NCI-H1092 treated with DMSO at 0.1 percent for 48 hours (cell line): ENCODE results near the gene OXLD1.
A peak's percentile ranks its signal among the peaks of the same experiment; 100 is the strongest.

ENCODE experiments used
- DNase-seq: peaks from one replicate; lab custom pipeline; 2025; lab: John Stamatoyannopoulos, UW

OXLD1 gene

DNA sequence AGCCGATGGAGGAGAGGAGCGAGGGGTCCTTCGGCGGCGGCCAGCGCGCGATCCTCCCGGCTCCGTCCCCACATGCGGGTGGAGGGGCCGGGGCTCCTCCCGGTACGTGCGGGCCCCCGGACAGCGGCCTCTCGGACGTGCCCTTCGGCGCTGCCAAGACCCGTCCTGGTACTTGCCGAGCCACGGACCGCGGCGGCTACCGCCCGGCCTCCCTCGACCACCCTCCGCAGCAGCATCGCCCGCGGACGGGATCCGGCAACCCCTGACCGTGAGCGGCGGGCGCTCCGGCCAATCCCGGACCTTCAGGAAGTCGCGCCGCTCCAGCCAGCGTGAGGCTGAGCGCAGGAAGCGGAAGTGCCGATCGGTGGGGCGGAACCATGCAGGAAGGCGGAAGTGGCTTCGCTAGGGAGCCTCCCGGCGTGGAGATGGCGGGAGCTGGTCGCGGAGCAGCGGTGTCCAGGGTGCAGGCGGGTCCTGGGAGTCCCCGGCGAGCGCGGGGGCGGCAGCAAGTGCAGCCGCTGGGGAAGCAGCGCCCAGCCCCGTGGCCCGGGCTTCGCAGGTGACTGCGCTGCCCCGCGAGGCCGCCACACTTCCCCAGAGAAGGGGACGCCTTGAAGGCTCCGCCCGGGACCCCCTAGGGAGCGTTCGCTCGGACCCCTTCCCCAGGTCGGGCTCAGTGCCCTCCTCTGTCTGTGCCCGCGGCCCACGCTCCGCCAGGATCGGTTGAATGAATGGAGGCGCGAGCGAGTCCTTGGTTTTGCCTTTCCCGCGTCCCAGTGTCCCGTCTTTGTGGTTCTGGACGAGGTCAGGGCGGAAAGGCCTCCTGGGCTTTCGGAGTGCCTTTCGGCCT, at the start of gene OXLD1, which contains the start of gene CCDC137:
TSS of gene OXLD1 (minus strand) at position 264 of the 850 bp plus-strand sequence. CDS start at position 236, 28 bp downstream.
TSS of gene CCDC137 (plus strand) at position 396 of the 850 bp plus-strand sequence. CDS start at position 426, 30 bp downstream.
- DNase-seq: peak; percentile 94

DNA sequence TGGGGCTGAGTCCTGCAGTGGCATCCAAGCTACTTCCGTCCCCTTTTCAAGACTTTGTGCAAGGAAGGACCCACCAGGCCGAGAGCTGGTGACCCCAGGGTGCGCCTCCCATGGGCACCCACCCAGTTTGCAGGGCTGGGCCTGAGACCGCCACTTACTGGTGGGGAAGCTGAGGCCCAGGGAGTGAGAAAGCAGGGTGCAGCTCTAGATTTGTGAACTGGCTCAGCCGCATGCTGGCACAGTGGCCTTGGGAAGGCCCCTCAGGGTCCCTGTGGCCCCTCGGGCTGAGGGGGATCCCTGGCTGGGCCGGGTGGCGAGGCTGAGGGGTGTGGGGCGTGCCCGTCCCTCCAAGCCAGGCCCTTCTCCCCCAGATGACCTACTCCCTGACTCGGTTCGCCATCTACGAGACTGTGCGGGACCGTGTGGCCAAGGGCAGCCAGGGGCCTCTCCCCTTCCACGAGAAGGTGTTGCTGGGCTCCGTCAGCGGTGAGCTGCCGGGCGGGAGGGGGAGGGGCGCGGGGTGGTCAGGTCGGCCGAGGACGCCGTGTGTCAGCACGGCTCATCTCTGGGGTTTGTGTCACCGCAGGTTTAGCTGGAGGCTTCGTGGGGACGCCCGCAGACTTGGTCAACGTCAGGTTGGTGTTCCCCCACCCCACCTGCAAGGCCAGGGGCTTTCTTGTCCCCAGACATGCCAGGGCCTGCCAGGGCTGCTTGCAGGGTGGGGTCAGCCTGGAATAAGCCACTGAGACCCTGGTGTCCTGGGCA, 48.9 kb upstream of the OXLD1 start:
- no peak for DNase-seq

DNA sequence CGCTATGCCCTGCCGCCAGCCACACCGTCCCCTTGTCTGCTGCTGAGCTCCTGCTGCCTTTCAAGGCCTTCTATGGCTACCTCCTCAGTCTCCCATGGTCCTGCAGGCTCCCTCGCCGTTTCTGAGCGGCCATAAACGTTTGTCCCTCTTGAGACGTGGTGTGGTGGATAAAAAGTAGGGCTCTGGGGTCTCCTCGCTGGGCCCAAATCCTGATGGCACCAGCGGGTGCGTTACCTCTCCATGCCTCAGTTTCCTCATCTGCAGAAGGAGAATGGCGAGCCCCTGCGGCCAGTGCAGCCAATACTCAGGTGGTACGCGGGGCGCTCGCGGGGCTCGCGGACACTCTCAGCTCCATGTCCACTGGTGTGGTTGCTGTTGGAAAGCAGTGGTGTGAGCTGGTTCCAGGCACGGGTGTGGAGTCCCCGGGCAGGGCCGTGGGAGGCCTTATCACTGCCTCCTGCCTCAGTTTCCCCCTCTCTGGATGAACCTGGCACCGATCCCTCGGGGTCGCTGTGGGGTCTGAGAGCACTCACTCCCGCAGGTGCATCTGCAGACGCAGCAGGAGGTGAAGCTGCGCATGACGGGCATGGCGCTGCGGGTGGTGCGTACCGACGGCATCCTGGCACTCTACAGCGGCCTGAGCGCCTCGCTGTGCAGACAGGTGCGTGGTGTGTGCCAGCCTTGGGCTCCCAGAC, 48.2 kb upstream of the OXLD1 start:
- no peak for DNase-seq

DNA sequence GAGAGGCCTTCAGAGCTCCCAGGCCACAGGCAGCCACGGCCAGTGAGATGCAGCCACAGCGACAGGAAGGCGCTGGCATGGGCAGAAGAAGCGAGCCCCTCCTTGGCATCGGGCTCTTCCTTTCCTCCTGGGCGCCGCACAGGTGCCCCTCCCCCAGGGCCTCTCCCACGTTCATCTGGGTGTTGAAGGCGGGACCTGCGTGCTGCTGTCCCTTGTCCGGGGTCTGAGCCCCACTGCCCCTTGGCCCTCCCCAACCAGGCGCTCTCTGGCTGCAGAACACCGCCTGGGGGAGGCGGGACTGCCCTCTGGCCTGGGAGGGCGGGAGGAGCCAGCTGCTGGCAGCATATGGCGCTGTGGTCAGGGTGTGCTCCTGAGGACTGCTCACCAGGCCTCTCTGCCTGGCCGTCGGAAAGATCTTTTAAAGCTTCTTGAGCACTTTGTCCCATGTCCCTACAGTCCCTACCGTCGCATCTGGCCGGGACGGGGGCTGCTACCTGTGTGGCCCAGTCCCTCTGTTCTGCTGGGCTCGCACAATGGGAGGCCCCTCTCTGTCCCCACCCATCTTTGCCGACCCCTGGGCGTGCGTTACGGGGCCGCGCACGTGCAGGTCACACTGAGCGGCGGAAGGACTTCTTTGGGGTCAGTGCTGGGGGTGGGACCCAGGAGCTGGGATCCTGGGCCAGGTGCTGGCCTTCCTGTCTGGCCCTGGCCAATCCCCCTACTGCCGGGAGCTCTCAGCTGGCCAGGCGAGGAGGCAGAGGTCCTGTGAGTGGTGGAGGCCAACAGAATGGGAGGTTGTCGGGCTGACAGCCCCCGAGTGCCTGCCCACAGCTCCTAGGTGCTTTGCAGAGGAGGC, 47.4 kb upstream of the OXLD1 start:
- no peak for DNase-seq

DNA sequence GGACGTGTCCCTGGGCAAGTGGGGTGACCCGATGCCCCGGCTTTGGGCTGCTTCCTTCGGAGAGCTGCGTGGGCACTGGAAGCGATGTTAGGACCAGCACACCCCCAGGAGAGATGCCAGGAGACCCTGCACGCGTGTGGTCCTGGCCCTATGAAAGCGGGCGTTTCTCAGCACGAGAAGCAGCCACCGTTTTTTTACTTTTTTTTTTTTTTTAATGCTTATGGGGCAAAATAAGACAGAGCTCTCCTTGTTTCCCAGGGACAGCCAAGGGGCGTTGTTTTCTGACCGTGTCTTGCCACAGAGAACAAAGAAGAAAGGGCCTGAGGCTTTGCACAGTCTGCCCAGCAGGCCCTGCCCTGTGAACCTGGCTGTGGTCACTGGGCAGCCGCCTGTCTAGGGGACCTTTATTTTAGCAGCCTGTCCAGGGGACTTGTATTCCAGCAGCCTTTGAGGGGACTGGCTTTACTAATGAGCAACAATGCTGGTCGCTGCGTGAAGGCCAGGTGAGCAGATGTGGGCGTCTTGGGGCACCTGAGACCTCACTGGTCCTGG, 46.7 kb upstream of the OXLD1 start:
- DNase-seq: no peak

DNA sequence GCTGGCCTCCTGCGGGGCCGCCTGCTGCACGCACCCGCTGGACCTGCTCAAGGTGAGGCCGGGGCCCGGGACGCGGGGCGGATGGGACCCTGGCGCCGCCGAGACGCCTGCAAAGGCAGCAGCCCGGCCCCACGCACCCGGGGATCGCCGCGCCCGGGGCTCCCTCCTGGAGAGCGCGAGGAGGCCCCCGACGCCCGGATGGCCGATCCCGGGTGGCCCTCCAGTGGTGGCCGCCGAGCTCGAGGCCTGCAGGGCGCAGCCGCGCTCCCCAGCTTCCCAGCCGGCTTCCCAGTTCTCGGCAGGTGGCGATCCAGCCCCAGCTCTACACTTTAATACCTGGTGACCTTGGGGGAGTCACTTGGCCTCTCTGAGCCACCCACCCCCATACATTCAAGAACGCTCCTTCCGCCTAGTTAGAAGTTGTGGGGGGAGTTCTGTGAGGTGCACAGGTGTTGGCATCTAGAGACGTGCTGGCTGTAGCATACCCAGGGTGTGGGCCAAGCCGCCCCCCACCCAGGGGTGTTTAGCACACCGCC, 46.1 kb upstream of the OXLD1 start:
- no peak for DNase-seq

DNA sequence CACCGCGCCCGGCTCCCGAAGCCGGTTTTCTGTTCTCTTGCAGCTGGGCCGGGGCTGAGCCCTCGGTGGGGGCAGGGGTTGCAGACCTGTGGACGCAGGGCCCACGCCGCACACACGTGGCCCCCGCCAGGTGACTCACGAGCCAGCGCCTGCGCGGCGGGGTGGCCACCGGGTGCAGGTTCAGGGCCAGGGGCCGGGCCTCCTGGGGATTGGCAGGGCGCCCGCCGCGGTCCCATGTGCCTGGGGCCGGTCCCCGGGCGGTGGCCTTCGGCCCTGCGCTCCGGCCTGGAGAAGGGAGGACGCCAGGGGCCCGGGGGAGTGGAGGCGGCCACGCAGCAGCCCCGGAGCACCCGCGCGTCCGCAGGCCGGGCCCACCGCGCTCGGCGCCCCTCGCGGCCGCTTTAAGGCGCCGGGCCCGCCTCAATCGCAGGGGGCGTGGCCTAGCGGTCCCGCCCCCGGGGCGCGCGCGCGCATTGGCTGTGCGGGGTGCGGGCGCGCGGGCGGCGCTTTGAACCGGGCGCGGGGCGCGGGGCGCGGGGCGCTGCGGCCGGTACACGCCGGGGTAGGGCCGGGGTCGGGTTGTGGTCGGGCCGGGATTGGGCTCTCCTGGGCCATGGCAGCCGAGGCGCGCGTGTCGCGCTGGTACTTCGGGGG, 45.5 kb upstream of the OXLD1 start, which contains the start of gene SLC25A10:
TSS of gene SLC25A10 (plus strand) at position 471 of the 654 bp plus-strand sequence. CDS start at position 614, 143 bp downstream.
- DNase-seq: peak; percentile 68

DNA sequence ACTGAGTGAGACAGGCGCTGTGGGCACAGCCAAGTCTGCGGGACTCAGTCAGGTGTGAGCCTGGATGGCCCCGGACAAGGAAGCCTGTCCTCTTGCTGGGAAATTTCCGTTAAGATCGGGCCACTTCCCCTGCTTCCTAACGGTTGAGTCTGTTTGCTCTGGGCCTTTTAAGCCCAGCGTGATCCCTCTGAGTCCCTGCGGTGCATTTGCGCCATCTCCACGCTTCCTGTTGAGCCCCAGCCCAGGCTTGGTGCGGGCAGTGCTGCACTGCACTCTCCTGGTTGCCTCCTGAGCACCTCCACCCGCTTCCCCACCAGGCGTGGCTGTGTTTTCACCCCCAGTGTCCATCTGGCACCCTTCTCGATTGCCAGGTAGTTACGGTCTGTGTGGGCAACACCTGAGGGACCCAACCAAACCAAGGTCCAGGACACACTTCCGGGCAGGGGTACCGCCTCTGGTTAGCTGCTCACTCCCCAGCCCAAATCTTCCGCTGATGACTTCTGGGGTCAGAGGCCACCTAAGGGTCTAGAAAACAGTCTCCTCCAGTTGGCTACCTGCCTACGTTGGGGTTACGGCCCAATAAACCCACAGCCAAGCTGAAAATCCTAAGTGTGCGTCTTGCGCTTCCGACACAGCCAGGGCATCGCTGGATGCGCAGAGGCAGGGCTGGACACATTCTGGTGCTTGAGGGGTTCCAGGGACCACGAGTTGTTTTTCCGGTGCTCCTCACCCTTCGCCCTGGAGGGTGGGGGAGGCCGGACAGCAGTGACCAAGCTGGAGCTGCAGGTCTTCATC, 44.3 kb upstream of the OXLD1 start:
- peak; percentile 27 for DNase-seq

DNA sequence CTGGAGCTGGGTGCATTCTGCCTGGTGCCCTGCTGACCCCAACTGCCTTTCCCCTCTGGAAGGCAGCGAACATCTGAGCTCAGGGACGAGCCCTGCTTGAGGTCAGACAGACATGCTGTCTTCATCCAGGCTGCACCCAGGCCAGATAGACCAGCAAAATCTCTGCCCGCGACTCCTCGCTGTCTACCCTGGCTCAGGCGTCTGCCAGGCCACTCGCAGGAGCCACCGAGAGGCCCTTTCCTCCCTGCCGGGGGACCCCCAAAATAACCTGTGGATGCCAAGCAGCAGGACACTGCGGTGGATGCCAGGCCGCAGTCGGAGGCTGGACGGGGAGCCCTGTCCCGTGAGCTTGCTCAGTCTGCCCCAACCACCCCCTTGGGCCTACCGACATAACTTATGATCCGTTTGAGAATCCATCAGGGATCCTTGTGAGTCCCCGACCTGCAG, 42.4 kb upstream of the OXLD1 start:
- no peak for DNase-seq

DNA sequence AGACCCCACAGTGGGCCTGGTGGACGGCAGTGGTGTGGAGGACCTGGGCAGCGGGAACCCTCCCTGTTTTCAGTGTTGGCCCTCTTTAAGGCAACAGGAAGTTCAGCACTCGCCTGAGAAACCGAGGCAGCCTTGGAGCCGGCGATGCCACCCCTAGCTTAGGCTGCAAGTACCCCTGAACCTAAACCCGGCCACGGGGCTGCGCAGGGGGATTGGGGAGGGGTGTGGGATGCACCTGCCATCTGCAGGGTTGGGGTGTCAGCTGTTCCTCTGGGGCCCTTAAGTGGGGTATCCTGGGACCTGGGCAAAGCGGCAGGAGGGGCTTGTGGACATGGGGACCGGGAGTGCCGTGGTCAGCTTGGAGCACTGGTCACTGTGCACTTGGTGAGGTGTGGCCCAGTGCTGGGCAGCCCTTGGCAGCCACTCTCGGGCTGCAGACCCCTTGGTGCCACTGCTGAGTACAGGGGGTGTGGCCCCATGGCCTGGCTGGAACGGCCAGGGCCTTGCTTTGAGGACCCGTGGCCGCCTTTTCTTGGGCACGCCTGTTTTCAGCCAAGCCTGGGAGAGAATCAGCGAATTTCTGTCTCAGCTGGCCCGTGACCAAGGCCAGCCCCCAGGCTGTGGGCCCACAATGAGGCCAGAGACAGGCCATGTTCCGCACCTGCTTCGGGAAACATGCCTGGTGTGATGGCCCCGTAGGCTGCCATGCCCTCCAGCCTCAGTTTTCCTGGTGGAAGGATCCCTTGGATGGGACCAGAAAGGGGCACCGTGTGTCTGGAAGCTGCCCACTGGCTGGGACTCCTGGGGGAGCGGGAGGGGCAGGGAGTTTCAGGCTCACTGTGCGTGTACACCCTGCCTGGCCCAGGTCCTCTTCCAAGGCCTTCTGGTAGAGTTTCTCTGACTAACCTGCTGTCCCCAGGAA, 41.6 kb upstream of the OXLD1 start:
- DNase-seq: no peak

DNA sequence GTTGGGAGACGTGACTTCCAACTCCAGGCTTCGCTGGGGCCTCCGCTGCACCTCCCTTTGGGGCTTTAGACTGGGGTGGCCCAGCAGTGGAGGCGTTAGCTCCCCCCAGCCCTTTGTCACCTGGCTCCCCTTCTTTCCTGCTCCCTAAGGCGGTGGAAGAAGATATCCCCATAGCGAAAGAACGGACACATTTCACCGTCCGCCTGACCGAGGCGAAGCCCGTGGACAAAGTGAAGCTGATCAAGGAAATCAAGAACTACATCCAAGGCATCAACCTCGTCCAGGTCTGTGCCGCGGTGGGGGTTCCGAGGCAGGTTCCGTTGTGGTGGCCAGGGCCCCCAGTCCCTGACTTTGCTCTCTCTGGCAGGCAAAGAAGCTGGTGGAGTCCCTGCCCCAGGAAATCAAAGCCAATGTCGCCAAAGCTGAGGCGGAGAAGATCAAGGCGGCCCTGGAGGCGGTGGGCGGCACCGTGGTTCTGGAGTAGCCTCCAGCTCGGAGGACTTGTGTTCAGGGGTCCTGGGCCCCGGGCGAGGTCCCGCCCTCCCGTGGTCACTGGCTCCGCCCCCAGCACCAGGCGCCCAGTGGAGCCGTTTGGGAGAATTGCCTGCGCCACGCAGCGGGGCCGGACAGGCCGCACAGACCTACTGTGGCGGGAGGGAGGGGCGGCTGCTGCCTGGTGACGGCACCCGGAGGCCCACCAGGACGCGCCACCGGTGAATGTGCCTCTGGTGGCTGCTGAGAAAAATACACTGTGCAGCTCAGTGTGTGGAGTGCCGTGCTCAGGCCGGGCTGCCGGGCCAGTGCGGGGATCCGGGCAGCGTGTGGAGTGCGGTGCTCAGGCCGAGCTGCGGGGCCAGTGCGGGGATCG, 40.6 kb upstream of the OXLD1 start:
- DNase-seq: no peak

DNA sequence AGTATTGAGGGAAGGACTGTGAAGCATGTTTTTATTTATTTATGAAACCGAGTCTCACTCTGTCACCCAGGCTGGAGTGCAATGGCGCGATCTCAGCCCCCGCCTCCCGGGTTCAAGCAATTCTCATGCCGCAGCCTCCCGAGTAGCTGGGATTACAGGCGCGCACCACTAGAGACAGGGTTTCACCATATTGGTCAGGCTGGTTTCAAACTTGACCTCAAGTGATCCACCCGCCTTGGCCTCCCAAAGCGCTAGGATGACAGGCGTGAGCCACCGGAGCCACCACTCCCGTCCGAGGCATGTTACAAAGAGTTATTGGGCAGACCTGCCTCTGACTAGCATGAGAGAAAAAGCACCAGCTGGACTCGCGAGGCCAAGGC, 39.8 kb upstream of the OXLD1 start:
- DNase-seq: no peak

DNA sequence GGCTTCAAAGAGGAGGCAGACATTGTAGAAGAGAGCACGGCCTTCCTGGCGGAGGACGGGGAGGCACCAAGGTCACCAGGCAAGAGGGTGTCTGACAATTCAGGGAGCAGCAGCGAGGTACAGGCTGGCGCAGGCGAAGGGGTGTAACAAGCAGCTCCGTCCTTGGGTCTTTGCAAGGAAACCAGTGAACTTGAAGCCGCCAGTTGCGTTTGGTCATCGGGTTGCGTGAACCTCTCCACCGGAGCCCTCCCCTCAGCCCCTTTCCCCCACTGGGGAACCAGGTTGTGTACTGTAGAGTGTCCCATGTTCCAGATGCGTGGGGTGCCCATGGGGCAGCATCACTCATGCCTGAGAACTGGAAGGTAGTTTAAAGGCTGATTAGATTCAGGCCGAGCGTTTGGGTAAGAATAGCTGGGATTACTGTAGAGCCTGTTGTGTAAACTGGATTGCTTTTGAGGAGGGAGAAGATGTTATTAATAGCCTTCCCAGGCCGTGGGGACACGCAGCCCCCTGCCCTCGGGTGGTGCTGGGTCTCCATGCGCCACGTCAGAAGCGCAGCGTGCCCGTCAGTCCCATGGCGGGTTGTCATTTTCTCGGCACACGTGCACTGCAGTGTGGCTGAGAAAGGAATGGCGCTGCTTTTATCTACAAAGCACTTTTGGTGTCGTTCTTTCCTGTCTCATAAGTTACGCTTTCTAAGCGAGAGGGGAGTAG, 39.3 kb upstream of the OXLD1 start:
- DNase-seq: no peak

DNA sequence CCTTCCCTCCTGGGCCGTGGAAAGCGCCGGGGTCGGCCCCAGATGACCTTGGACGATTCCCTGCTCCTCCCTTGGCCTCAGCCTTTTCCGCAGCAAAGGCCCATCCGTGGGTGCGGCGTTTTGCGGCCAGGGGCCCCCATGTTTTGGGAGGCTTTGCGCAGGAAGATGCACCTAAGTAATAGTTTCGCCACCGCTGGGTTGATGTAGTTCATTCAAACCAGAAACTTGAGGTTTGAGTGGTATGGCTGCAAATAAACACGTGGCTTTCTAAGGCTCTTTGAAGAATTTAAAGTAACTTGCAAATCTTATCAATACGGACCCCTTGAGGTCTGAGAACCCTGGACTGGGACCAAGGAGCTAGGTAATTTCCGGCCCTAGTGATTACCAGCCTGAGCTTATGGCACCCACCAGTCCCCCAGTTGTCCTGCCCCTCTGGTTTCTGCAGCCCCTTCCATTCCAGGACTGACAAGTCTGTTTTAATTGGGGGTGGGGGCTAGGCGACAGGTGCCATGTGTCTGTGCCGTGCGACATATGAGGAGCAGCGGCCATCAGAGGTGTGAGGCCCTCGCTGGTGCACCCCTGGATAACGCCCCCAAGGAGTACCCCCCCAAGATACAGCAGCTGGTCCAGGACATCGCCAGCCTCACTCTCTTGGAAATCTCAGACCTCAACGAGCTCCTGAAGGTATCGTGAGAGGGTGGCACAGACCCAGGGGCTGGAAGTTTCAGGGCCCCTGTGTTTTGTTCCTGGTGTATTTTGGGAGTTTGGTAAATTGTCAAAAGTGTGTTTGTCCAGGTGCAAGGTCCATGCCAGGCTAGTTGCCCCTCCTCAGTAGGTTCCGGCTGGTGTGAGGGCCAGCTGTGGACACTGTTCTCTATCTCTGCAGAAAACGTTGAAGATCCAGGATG, 37.6 kb upstream of the OXLD1 start:
- DNase-seq: peak; percentile 3

DNA sequence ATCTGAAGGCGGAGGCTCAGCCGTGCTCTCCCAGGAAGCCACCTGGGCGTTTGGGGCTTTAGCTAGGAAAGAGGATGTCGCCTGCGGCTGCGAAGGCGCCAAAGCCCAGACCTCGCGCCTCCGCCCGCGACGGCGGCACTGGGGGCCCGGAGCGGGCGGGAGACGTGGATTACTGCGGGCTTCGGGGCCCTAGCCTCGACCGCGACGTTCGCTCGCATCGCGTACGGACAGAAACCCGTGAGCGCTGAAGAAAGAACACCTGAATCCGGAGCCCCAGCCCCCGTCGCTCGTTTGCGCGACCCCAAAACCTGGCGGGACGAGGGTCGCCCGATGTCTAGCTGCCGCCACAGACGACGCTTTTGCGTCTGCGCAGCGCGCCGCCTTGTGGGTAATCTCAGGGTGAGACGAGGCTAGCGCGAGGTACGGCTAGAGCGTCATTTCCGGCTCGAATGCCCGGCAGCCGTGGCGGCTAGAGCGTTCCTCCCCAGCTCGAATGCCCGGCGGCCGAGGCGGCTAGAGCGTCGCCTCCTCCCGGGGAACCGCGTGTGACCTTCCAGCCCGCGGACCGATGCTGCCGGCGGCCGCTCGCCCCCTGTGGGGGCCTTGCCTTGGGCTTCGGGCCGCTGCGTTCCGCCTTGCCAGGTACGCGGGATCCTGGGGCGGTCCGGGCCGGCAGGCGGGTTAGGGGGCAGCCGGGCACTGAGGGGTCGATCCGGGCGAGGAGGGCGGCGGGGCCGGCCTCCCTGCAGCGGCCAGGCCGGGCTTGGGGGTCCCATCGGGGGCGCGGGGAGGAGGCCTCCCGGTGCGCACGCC, 36.7 kb upstream of the OXLD1 start, which contains the start of gene MRPL12:
TSS of gene MRPL12 (plus strand) at position 434 of the 813 bp plus-strand sequence. CDS start at position 569, 135 bp downstream.
- peak; percentile 92 for DNase-seq
